ENCODE measurements around the gene GPR143.
A peak's percentile ranks its signal among the peaks of the same experiment; 100 is the strongest.

Gene GPR143

DNA sequence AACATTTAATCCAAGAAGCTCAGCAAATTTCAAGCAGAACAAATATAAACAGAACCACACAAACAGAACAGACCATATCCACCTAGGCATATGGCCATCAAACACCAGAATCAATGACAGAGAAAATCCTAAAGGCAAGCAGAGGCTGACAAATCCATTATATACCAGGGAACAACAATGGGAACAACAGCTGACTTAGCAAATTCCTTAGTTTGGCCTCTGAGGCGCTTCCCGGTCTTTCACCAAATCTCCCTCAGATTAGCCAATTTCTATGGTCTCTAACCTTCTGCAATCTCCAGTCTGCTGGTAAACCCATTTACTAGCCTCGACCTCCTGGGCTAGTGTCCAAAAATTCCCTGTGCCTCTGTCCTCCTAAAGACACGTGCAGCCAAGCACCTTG is 59.2 kb downstream of the GPR143 start:
- DNase-seq, result no peak

DNA sequence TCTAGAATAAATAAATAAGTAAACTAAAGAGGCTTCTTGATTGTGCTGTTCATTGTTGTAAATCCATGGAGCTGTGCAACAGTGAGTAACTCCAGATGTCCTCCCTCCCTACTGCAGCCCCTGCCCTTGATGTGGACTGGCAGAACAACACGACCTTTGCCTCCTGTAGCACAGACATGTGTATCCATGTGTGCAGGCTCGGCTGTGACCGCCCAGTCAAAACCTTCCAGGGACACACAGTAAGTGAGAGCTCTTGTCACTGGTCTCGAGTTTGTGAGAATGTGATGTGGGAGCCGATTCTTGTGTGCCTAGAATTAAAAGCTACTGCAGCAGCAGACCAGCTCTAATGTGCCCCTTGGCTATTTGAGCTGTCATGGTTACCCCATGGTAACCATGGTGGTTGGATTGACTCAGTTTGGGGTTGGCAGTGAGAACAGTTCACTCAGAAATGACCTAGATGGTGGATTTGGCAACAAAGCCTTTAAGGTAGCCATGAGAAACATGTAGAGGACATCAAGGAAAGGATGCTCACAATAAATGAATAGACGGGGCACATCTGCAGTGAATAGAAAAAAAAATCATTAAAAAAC is 60.7 kb downstream of the GPR143 start:
- DNase-seq, result no peak

DNA sequence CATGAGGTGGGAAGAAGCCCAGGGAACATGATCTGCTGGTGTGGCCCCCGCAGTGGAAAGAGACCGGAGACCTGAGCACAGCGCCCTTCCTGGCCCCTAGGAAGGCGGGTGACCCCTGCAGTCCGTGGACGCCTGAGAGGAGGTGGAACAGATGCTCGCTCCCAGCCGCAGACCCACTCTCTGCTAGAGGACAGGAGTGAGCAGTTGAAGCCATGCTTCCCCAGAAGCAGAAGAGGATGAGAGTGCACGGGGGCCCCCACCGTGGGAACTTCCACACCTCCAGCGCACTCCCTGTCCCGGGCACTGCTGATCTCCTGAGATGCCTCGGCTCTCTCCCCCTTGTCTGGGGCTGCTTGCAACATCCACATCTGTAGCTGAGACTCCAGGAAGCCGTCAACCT is 62.2 kb downstream of the GPR143 start:
- DNase-seq, result no peak

DNA sequence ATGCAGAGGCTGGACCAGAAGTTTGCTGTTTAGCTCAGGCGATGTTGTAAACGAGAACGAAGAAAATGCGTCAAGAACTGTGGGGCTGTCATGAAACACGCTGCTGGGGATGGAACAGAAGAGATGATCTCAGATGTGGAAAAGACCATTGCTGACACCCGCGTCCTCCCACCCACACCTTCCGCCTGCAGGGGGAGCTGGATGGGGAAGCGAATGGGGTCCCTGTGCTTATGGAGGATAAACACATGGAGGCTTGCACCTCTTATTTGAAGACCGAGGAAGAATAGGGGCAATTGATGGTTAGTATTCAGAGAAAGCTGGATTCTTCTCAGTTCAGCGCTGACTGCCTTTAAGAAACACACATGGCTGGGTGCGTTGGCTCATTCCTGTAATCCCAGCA is 63.9 kb downstream of the GPR143 start:
- no peak for DNase-seq

DNA sequence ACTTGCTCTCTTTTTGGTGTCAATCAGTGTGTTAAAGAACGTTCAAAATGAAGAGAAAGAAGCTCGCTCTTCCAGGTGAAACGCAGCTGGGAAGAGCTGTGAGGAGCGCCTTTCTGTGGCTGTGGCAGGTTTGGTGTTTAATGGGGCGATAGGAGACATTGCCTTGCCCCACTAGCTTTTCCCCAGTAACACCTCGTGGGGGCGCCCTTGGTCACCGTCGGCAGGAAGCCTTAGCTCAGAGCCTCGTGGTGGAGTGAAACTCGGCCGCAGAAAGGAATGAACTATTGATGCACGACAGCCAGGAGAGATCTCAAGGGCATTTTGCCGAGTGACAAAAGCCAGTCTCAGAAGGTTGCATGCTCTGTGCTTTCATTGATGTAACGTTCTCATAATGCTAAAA is 65.1 kb downstream of the GPR143 start:
- no peak for DNase-seq

DNA sequence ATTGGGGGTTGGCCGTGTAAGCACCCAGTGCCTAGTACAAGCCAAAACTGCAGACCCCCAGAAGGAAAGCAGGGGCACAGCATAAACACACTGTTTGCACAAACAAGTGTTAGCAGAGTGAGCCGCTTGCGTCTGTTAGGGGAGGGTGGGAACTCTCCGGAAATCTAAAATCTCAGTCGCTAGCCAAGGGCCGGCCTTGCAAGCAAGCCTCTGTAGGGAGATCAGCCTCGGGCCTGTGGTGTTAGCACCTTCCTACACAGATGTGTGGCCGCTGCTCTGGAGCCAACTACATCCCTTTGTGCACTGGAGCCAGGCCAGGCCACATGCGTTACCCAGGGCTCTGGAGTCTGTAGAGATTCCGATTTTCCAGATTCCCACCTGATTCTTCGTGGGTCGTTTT is 67.1 kb downstream of the GPR143 start:
- DNase-seq, result no peak

DNA sequence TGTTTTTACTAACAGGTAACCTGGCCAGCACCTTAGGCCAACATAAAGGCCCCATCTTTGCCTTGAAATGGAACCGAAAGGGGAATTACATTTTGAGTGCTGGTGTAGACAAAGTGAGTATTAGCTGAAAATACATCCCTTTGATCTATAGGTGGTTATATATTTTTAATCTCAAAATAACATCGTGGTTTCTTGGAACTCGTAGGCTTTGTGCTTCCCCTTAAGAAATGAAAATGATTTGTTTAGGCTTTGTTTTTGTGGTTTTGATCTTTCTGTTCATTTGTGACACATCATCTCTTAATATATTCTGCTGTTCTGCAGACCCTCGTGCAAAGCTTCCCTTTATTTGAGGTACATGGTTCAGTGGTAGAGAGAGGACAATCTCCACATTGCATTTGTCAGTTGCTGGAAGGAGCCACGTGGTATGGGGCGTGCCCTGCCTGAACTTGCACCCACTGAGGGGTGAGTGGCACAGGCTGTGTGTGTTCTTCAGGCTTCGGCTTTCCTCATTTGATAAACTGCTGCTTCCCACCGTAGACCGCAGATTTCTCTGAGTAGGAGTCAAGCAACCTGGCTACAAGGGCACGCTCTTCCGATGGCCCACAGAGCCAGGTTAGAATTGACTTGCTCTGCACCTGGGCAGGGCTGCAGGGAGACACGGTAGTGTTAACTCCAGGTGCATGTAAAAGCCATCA is 72.2 kb downstream of the GPR143 start:
- DNase-seq, result no peak

DNA sequence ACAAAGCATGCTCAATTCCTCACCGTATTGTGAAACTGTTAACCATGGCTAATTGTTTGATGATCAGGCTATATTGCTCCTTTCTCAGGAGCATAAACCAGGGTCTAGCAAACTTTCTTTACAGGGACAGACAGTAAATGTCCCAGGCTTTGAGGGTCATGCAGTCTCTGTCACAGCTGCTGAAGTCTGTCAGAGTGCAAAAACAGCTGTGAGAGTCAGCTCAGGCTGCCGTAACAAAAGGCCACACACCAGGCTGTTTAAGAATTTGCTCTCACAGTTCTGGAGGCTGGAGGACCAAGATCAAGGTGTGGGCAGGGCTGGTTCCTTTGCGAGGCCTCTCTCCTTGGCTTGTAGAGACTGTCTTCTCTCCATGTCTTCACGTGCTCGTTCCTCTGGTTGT is 75.6 kb downstream of the GPR143 start:
- no peak for DNase-seq

DNA sequence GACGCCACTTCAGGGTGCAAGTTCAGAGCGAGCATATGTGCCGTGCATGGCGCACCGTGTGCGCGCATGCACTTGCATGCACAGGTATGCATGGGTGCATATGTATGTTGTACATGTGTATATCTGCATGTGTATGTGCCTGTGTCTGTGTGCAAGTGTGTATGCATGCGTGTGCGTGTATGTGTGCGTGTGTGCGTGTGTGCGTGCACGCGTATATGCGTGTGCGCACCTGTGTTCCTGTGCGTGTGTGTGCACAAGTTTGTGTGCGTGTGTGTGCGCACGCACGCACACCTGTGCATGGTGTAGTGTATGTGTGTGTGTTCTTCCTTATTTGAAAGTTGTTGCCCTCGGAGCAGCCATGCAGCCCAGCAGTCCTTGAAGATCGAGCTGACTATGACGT is 76.8 kb downstream of the GPR143 start:
- DNase-seq, result no peak

DNA sequence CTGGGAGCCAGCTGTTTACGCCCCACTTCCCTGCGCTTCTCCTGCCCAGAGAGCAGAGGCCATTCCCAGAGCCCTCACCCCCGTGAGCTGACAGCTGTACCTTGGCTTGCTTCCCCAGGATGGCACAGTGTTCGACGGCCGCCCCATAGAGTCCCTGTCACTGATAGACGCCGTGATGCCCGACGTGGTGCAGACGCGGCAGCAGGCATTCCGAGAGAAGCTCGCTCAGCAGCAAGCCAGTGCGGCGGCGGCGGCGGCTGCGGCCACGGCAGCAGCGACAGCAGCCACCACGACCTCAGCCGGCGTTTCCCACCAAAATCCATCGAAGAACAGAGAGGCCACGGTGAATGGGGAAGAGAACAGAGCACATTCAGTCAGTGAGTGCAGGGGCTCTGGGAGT is 77.7 kb downstream of the GPR143 start:
- DNase-seq, result no peak

DNA sequence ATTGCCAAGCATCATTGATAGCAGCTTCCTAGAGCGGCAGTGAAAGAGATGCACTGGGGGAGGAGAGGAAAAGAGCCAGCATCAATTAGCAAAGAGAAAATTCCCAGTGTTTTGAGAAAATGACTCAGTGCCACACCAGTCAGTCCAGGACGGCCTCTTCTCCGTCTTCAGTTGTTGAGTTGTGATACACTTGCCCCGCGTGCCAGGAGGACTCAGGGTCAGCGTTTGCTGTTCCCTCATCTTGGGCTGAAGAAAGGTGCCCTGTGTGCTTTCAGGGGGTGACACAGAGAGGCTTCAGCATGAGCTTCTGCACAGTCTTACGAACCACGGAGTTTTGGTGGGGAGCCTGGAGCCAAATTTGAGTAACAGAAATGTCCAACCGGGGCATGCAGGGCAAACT is 82.3 kb downstream of the GPR143 start:
- no peak for DNase-seq

DNA sequence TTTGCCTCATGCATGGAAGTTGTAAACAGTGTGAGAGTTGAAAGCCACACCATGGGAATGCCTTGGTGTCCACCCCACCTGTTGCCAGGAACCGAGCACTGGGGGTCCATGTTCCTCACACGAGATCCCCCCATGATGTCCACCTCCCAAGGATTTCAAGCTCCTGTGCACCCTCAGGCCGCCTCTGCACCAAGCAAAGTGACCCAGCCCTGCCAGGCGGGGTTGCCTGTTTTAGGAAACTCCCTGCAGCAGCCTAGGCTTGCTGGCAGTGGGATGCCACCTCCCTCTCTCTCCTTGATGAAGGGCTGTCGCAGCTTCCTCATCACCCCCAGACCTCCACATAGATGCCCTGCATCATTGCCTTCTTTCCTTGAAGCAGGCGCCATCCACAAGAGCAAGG is 82.8 kb downstream of the GPR143 start:
- no peak for DNase-seq

DNA sequence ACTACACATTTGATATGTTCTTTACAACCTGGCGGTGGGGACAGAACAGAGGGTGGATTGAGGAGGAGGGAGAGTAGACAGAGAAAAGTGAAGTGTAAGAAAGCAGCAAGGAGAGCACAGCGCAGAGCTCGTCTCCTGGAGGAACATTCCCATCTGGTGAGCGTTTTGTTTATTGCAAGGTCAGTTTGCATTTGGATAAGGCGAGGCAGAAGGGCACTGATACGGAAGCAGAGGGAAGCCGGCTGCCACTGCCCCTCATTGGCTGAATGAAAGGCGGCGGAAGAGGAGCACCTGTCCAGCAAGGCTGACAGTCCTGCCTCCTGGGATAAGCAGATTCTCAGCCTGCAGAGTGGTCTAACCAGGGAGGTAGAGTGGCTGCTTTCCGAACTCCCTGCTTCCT is 83.2 kb downstream of the GPR143 start:
- no peak for DNase-seq

DNA sequence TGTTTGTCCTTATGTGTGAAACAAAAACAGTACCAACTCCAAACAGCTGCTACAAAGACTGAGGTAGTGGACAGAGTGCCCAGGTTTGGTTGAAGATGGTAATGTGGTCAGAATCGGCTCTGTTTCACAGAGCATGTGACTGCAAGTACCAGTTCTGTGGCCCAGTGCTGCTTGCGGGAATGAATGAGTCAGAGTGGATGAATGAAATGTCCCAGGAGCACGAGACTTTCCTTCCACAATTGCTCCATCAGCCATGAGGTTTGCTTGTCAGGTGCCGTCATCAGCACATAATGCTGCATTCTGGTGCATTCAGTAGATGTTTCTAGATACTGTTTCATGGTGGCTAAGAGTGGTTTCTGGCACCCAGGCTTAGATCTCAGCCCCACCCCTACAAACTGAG is 84.2 kb downstream of the GPR143 start:
- DNase-seq, result no peak

DNA sequence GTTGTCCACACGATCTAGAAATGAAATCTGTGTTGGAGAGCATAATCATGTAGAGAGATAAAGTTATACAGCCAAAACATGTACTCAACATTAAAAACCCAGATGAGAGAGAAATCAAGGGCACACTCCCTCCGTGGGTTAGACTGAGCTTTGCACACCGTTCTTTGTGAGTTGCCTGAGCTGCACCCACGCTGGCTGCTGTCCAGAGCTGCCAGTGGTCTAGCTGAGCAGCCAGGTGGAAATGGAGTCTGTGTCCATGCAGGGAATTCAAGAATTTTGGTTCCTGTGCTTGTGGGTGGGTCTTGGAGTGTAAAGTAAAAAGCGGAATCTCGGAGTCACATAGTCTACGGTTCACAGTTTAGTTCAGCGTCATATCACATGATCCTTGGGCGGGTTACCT is 84.6 kb downstream of the GPR143 start:
- DNase-seq, result no peak

DNA sequence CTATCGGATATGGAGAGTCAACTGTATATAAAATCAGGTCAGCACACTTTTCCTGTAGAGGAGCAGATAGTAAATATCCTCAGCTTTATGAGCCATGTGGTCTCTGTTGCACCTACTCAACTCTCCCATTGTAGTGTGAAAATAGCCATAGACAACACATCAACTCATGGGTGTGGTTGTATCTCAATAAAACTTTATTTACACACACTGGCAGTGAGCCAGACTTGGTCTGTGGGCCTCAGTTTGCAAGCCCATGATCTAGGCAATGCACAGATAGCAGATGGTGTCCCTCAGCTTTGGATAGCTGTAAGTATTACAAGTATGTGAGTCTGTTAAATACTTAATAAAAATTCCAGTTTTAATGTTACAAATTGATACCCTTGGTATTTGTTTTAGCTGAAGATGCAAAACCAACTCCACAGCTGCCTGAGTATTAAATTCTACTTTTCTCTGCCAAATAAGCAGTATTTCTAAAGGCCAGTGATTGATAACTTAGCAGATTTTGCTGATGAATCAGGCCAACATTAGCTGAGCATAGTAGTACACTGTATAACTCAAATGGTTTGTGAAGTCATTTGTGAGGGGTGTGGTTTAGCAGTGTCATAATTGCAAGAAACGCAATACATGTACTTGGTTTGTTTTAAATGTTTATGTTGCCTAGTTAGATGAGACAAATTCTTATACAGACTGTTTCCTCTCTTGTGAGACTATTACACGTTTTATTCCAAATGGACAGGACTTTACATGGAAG is 87.3 kb downstream of the GPR143 start:
- DNase-seq, result no peak

DNA sequence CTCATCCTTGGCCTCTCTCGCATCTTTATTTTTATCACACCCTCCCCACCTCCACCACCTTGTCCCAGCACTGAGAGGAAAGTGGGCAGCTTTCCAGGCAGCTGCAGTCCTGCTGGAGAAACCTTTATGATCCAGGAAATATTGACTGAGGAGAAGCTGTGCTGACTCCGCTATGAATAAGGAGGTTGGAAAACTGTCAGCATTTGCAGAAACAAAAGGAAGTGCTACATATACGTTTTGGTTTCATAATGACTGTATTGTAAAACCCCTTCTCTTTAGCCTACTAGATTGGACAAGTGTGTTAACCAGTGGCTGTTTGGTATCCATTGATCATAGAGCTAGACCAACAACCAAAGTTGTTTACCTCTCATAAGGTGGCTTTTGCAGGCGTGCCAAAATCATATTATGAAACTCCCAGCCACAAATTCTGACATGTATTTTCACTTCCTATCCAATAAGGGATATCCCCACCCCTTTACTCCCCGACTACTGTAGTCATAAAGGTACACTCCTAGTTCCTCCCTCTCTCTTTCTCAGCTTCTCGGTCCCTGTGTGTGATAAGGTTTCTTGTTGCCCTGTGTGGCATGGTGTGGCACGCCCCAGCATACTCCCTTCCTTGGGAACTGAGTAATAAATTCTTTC is 88.4 kb downstream of the GPR143 start:
- peak; percentile 2 for DNase-seq

DNA sequence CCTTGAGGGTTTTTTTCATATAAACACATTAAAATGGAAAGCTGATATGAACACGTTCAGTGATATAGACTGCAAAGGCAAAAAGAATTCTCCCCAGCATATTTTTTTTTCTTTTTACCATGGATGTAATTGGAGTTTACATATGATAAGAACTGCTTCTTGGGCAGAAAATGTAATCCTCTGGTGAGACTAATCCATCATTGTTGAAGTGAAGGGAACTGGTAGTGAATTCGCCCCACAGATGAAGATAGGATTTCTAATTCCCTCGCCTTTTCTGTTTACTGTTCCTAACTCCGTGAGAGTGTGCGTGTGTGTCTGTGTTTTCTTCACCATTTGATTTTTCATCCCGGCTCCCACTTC is 88.9 kb downstream of the GPR143 start:
- no peak for DNase-seq

DNA sequence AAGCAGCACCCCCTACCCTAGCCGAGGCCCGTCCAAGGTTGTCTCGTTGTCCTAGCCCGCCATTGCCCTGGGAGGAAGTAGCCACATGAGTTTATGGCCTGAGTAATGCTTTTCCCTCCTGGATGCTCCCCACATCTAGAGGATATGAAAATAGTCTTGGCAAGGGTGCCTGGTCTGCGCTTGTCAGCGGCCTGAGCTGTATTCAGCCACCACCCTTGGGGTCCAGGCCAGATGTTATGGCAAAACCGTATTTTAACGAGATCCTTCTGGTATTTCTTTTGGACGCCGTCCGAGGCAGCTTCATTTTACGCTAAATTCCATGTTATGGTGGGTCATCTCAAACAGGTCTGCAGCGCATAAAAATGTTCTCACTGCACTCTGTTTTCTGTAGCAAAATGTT is 89.3 kb downstream of the GPR143 start:
- no peak for DNase-seq

Measured in hematopoietic multipotent progenitor cell treated with erythropoietin and hydrocortisone succinate and interleukin-3 and kit ligand, for 8 days (in vitro differentiated cells).